CD4-positive, alpha-beta T cell treated with Interferon gamma for 1 hour (primary cell): ENCODE data around the gene TACR1.

ENCODE experiments used
- DNase-seq: peaks from one replicate; pipeline ENCODE4 v3.0.0-alpha.2; 2020

TACR1 gene

GRCh38 chr2:75139171-75139570, 60.1 kb downstream of the TACR1 start:
- DNase-seq, result no peak

- no peak for DNase-seq
These were observed 60.8 kb downstream of the TACR1 start for GRCh38 chr2:75138528-75138927.

GRCh38 chr2:75135776-75136400, 63.4 kb downstream of the TACR1 start:
- no peak for DNase-seq

GRCh38 chr2:75134860-75135259, 64.5 kb downstream of the TACR1 start:
- no peak for DNase-seq

- DNase-seq, result no peak
These were observed 65.4 kb downstream of the TACR1 start for GRCh38 chr2:75133621-75134570.

- DNase-seq, result no peak
These were observed 69.1 kb downstream of the TACR1 start for GRCh38 chr2:75130171-75130570.

- DNase-seq, result no peak
These were observed 75.4 kb downstream of the TACR1 start for GRCh38 chr2:75123876-75124275.

GRCh38 chr2:75113231-75113869, 86.0 kb downstream of the TACR1 start:
- DNase-seq, result no peak

GRCh38 chr2:75108937-75109482, 90.3 kb downstream of the TACR1 start:
- no peak for DNase-seq

- no peak for DNase-seq
These were observed 97.3 kb downstream of the TACR1 start for GRCh38 chr2:75102011-75102410.

- DNase-seq, result no peak
These were observed 98.5 kb downstream of the TACR1 start for GRCh38 chr2:75100801-75101151.

GRCh38 chr2:75100011-75100800, 99.1 kb downstream of the TACR1 start:
- DNase-seq, result no peak

- no peak for DNase-seq
These were observed 99.8 kb downstream of the TACR1 start for GRCh38 chr2:75099521-75099922.

GRCh38 chr2:75098856-75099255, 100.5 kb downstream of the TACR1 start:
- DNase-seq, result no peak

- DNase-seq, result no peak
These were observed 101.5 kb downstream of the TACR1 start for GRCh38 chr2:75097831-75098230.

- no peak for DNase-seq
These were observed 104.9 kb downstream of the TACR1 start for GRCh38 chr2:75094405-75094804.

- DNase-seq, result no peak
These were observed 108.4 kb downstream of the TACR1 start for GRCh38 chr2:75090770-75091515.

GRCh38 chr2:75089471-75089870, 109.8 kb downstream of the TACR1 start:
- DNase-seq, result no peak

- DNase-seq, result no peak
These were observed 110.5 kb downstream of the TACR1 start for GRCh38 chr2:75088791-75089190.

GRCh38 chr2:75087736-75088135, 111.6 kb downstream of the TACR1 start:
- no peak for DNase-seq

GRCh38 chr2:75079575-75079974, 119.7 kb downstream of the TACR1 start:
- no peak for DNase-seq

GRCh38 chr2:75077909-75078308, 121.4 kb downstream of the TACR1 start:
- no peak for DNase-seq
